GM12878 (cell line): Measurements from ENCODE around the gene NAA10.

Source experiments
- CTCF ChIP-seq, 3 experiments: IDR thresholded peaks in 2 of 3; conservative IDR thresholded peaks in 1 of 3; 2 replicates each; pipeline ENCODE4 v1.5.1; 2011; ENCODE audit warnings: low read depth in 3 of 3, low read length in 3 of 3, mild to moderate bottlenecking in 3 of 3, control low read depth in 2 of 3, moderate library complexity in 2 of 3, inconsistent platforms in 1 of 3, mixed read lengths in 1 of 3; ENCODE audit not compliant: control insufficient read depth in 2 of 3, insufficient read depth in 1 of 3; ENCODE audit errors: extremely low read depth in 1 of 3
- DPF2 ChIP-seq: fragments of 450-650 bp; IDR thresholded peaks from 2 replicates; pipeline ENCODE4 v1.6.1; 2017; ENCODE audit warnings: mild to moderate bottlenecking
- EED ChIP-seq: sonication (generic); IDR thresholded peaks from 2 replicates; pipeline ENCODE4 v1.6.1; 2016; ENCODE audit warnings: antibody characterized with exemption, low read depth
- FOXK2 ChIP-seq: fragments of 450-650 bp; IDR thresholded peaks from 2 replicates; pipeline ENCODE4 v1.6.1; 2017; ENCODE audit warnings: mild to moderate bottlenecking, moderate library complexity
- POLR2AphosphoS5 ChIP-seq: IDR thresholded peaks from 2 replicates; pipeline ENCODE4 v1.6.1; 2011; ENCODE audit warnings: mild to moderate bottlenecking, low read length, inconsistent platforms
- TAF1 ChIP-seq: IDR thresholded peaks from 2 replicates; pipeline ENCODE4 v1.6.1; 2011; ENCODE audit warnings: mild to moderate bottlenecking, low read depth, low read length, borderline replicate concordance
- TCF7 ChIP-seq: IDR thresholded peaks from 2 replicates; pipeline ENCODE4 v1.6.1; 2014; ENCODE audit warnings: antibody characterized with exemption, borderline replicate concordance
- ZSCAN29 ChIP-seq: fragments of 450-650 bp; IDR thresholded peaks from 2 replicates; pipeline ENCODE4 v1.6.1; 2017; ENCODE audit warnings: mild to moderate bottlenecking, moderate library complexity

- no peak for TF ChIP-seq DPF2
- no peak for TF ChIP-seq TCF7
- no peak for TF ChIP-seq POLR2AphosphoS5
- no peak for TF ChIP-seq CTCF (IDR thresholded peaks at IDR 0.05 in 2 of 3, conservative IDR thresholded peaks at IDR 0.05 in 1 of 3; ENCODE audit: control insufficient read depth in 2 of 3, extremely low read depth in 1 of 3, insufficient read depth in 1 of 3, low read depth in 3 of 3, low read length in 3 of 3)
- TF ChIP-seq TAF1: no peak
- no peak for TF ChIP-seq ZSCAN29
- TF ChIP-seq FOXK2: no peak
- no peak for TF ChIP-seq EED
Measured at GRCh38 chrX:153921511-153922446, 13.1 kb downstream of the NAA10 start.
